Stimulated activated CD8-positive, alpha-beta memory T cell treated with anti-CD3 and anti-CD28 coated beads, Interleukin-4, amount 100 ng/mL, for 4 hours (primary cell): Measurements from ENCODE around the gene PRDM16.

Experiments
- DNase-seq, 2 donors: peaks; one replicate each; pipeline ENCODE4 v3.0.0-alpha.2; 2020; ENCODE audit warnings: low read depth in 2 of 2, low spot score in 1 of 2

The PRDM16 gene

DNA sequence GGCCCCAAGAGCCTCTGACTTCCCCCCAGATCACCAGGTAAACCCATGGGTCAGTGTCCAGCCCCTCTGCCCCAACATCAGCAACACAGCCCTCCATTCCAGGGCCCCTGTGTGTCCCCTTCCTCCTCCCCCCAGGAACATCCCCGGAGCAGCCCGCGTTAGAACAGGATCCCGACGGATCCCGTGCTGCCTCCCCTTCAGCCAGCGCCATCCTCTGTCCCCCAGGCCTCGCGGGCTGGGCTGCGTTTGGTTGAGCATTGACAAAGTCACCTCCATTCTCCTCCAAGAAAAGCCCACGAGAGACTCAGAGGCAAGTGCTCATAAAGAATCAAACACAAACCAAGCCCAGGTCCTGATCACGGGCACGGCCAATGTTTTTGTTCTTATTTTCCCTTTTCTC is 225.4 kb downstream of the PRDM16 start:
- DNase-seq: no peak

DNA sequence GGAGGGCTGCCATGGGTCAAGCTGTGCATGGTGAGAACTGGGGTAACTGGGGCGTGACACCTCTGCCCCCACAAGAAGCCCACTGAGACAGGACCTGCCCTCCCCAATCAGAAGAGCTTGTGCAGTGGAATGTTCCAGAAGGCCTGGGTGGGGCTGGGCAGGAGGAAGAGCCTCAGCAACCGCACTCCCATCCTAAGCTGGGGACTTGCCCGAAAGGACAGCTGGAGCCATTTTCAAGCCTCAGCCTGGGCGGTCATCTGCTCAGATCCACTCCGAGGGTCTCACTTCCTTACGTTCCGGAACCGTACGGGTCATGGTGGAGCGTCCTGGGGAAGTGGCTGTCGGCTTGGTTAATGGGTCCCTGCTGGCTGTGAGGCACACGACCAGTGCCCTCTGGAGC is 226.8 kb downstream of the PRDM16 start:
- no peak for DNase-seq

DNA sequence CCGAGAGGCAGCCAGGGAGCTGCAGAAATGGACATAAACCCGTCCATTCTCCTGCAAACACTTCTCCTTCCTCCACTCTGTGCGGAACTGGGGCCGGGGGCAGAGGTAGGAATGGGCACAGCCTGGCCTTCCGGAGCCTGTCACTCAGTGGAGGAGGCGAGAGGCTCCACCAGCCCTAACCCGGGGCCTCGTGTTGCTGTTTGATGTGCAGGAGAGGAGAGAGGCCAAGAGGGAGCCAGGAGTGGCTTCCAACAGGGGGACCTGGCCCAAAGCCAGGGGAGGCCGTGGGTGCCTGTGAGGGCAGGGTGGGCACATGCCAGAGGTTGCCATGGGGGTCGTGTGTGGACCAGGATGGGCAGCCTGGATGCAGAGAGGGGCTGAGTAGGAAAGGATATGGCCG is 227.3 kb downstream of the PRDM16 start:
- no peak for DNase-seq

DNA sequence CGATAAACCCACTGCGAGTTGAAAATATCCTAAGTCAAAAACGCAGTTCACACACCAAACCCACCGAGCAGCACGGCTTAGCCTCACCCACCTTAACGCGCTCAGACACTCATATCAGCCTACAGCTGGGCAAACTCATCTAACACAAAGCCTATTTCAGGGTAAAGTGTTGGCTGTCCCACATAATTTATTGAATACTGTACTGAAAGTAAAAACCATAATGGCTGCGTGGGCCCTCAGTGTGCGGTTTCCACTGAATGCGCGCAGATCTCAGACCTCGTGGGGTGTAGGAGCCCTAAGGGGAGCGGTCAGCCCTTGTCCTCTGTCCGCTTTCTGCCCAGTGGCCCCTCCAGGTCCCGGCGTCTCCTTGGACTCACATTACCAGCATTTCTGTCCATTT is 227.8 kb downstream of the PRDM16 start:
- no peak for DNase-seq

DNA sequence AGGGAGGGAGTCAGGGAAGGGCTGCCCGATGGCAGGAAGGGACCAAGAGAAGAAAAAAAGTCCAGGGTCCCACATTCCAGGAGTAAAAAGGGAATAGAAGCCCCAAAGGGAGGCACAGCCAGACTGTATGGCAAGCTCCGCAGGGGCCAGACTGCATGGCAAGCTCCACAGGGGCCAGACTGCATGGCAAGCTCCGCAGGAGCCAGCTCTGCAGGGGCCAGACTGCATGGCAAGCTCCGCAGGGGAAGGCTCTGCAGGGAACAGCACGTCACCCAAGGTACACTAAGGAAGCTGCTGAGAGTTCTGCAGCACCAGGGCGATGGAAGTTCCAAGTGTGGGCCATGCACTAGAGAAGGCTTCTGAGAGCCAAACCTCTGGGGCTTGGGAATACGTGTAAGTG is 228.8 kb downstream of the PRDM16 start:
- DNase-seq: no peak

DNA sequence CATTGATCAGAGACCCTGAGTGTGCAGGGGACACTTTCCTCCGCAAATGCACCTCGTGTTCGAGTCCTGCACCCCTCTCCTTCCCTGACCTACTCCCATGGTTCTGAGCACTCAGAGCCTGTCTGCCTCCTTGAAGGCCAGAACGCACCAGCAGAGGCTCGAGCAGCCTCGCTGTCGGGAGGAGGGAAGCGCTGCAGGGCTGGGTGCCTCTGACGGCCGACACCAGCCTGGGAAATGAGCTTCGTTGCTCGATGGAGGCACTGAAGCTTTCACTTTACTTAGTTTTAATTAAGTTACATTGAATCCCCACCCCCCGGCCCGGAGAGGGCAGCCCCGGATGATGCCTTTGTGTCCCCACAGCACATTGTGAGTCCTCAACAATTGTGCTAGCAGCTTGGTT is 229.2 kb downstream of the PRDM16 start:
- no peak for DNase-seq

DNA sequence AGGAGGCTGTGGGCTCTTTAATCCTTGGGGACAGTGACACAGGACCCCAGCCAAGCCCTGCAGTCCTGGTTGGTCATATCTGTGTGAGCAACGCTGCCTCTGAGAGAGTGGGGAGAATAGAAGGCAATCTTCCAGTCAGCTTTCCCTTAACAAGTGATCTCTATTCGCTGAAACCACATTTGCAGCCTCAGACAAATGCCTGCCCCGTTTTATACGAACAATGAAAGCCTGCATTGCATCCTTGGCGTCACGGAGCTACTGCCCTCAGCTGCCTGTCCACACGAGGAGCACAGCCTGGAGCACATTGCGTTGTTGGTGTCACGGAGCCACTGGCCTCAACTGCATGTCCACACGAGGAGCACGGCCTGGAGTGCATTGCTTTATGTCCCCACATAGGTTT is 235.2 kb downstream of the PRDM16 start:
- no peak for DNase-seq

DNA sequence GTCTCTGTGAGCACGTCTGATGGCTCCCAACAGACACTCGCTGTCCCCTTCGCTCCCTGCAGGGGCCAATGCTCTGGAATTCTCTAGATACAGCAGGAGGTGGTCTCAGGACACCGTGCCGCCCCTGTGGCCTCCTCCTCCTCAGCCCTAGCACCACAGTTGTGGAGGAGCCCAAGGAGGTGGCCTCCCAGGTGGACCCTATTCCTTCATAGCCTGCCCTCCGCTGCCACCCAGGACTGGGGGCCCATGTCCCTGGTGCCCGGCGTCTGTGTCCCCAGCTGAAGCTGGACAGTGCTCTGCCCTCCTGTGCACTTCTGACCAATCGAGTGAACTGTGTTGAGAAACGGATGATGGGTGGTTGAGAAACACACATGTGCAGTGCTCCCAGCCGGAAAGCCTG is 235.7 kb downstream of the PRDM16 start:
- DNase-seq: no peak

DNA sequence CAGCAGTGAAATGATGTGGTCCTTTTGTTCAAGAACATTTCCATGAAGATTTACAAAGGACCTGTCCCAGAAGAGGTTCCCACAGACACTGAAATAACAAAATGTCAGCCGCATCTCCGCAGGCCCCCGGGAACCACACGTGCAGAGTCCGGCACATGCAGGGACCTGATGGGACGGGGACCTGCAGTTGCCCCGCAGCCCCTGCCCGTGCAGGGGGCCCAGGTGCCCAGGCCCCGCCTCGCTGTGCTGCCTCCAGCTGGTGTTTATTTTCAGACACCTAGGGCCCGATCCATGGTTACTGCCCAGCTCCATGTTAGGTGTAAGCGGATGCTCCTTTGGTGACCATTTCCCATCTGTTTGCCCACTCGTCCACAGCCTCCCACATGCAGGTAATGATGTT is 236.2 kb downstream of the PRDM16 start:
- DNase-seq: no peak

DNA sequence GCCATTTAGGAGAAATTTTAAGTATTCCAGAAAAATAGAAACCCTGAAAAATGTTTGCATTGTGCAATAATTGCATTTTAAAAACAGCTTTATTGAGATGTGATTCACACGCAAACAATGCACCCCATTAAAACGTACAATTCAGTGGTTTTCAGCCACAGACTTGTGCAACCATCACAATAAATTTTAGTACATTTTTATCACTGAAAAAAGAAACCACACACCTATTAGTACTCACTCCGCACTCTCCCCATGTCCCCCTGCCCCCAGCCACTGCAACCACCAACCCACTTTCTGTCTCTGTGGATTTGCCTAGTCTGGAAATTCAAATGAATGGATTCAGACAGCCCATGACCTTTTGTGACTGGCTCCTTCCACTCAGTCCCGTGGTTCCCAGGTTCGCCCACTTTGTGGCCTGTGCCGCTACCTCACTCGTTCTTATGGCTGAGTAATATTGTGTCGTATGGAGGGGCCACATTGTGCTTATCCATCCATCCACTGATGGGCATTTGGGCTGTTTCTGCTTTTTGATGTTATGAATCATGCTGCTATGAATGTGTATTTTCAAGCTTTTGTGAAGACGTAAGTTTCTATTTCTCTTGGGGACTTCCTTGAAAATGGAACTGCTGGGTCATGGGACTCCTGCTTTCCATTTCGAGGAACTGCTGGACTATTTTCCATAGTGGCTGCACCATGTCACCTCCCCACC is 237.7 kb downstream of the PRDM16 start:
- no peak for DNase-seq

DNA sequence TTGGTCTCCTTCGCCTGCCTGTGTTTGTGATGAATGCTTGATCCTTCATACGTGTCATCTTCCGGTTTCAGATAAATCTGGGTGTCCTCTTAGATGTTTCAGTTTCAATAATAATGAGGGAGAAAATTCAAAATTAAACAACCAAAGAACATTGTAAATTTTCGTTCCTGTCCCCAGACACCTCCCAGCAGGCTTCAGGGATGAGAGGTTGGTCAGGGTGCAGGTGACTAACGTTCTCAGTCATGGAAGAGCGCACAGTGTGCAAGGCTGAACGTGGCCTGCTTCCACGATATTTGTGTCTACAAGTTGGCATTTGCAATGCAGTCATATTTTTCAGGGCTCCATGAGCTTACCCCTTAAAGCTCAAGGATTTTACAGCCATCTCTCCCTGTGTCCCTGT is 238.4 kb downstream of the PRDM16 start:
- DNase-seq: no peak

DNA sequence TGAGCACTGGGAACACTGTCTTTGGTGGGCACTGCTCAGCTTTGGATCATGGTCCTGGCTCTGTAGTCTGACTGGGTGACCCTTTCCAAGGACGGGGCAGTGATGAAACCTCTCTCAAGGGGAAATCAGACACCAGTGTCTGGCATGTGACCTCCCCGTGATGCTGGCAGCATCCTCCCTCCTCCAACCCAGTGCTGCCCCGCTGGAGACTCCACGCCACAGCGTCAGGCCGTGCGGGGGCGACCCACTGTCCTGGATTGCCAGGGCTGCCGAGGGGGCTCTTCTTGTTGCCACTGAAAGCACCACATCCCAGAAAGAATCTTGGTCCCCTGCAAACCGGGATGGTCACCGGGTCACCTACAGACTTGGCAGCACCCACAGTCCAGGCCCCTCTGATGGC is 239.1 kb downstream of the PRDM16 start:
- no peak for DNase-seq

DNA sequence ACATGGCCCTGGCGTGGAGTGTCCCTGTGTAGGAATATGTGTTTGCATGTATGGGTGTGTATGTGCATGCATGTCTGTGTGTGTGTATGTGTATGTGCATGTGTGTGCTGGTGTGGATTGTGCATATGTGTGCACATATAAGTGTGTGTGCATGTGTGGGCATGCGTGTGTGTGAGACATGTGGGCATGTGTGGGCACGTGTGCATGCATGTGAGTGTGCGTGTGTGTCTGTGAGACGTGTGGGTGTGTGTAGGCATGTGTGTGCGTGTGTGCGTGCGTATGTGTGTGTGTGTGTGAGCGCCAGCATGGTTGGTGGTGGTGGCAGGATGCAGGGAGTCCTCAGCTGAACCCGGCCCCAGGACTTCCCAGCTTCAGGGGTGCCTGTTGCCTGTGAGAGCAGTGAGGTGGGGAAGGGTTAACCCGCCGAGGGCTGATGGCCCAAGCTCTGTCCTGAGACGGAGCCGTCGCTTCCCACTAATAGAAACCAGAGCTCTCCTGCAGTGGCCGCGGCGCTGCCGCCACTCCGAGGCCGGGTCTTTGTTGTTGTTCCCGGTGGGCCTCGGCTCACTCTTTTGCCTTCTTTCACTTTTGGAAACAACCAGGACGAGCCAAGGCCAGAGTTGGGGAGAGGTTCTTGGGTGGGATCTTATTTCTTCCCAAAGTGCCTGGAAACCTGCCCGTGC is 241.9 kb downstream of the PRDM16 start:
- DNase-seq: no peak

DNA sequence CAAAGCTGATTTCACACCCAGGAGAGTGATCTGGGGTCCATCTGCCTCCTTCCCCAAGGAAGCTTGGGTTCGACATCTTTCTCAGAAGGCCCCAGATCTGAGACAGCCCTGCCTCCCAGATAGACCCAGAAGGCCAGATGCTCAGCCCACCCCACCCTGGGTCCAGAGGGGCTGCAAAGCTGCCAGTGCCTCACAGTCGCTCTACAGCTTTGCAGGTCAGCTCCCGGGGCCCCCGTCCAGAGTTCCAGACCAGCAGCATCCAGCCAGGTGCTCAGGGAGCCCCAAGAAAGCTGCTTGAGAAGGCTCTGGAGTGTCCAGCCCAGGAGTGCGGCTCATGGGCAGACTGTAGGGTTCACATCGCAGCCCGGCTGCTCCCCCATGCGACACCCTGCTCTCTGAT is 242.7 kb downstream of the PRDM16 start:
- no peak for DNase-seq

DNA sequence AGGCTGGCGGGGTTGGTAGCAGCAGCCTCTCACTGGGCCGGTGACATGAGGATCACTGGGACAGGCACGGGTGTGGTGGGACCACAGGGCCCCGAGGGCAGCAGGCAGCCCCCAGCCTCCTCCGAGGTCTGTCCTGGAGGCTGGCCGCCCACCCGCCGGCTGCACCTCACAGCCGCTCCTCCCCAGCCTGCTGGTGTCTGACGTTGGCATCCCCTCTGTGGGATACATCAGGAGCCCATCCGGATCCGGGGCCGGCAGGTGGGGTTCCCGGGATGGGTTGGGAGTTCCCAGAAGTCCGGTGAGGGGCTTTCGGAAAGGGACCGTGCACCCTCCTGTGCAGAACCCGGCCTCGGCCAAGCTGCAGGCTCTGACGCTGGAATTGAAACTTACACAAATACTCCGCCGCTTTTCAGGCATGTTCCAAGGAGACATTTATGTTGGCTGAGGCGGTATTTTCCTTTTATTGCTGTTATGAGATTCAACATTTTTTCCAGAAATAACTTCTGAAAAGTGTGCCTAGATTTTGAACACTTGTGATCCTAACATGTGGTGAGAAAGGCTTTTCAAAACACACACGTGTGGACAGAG is 243.4 kb downstream of the PRDM16 start:
- DNase-seq: no peak

DNA sequence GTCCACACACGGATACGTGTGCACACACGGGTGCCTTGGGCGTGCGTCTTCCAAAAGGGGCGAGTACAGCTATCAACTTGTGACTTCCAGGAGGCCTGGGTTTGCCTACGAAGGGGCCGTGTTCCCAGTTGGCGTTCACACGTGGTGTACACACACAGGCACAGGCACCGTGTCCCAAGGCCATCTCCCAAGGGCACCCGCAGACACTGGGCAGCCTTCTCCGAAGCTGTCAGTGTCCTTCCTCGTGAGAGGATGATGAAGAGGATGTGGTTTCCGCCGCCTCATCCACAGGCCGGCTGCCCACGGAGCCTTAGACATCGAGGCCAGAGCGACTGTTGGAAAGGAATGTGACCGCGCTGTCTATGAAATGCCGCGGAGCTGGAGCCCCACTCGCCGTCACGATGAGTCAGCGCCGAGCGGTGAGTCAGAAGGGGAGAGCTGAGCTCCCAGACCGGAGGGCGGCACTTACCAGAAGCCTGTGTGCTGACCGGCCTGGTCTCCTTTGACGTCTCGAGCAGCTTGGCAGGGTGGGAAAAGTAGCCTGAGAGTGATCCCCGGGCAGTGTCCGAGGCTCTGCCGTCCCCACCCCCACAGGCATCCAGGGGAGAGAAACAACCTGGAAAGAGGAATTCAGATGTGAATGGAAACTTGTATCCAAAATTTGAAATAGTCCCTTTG is 244.0 kb downstream of the PRDM16 start:
- no peak for DNase-seq

DNA sequence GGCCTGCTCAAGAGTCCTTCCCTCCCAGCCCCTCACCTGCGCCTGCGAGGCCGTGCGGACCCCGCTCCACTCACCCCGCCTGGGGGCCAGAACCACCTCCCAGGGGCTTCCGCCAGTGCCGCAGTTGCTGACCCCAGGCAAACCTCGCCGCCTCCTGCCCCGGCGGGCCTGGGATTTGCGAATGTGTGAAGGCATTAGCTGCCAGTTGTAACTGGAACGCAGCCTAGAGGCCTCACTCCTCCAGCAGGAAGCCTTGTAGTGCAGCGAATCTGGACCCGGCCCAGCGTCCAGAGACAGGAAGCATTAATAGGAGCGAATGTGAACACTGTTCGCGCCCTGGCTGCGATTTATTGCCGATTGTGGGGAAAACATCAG is 244.6 kb downstream of the PRDM16 start:
- no peak for DNase-seq

DNA sequence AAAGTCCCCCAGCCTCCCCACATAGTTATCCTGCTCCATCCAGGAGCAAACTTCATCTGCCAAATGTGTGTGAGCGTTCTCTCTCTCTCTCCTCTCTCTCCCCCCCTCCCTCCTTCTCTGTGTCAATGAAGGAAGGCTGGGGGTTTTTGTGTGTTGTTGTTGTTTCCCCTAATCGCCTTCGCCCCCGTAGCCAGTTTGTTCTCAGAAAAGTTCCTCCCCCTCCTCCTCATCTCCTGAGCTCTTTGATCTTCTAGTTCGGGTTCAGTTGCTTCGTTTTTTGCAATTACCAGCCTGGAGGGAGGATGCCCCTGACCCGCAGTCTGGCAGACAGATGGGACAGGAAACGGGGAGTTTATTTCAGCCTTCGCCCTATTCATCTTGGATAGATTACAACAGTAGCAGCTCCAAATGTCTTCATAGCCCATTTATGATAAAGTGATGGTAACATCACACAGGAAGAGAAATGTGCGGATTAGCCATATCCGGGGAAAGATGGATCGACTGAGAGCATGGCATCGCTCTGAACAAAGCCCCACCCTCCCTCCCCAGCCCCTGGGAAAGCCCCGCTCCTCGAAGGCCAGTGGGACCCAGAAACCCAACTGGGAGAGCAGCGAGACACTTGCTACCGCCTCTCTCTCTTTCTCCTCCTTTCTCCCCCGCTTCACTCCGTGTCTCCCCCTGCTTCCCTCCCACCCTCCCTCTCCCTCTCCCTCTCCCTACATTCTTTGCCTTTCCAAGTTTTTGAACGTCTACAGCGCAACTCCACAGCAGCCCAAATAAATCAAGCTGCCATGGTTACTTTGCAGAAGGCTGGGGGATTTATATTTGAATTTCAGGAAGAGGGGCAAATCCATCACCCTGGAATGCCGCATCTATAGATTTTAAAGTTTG is 245.7 kb downstream of the PRDM16 start:
- DNase-seq: no peak

DNA sequence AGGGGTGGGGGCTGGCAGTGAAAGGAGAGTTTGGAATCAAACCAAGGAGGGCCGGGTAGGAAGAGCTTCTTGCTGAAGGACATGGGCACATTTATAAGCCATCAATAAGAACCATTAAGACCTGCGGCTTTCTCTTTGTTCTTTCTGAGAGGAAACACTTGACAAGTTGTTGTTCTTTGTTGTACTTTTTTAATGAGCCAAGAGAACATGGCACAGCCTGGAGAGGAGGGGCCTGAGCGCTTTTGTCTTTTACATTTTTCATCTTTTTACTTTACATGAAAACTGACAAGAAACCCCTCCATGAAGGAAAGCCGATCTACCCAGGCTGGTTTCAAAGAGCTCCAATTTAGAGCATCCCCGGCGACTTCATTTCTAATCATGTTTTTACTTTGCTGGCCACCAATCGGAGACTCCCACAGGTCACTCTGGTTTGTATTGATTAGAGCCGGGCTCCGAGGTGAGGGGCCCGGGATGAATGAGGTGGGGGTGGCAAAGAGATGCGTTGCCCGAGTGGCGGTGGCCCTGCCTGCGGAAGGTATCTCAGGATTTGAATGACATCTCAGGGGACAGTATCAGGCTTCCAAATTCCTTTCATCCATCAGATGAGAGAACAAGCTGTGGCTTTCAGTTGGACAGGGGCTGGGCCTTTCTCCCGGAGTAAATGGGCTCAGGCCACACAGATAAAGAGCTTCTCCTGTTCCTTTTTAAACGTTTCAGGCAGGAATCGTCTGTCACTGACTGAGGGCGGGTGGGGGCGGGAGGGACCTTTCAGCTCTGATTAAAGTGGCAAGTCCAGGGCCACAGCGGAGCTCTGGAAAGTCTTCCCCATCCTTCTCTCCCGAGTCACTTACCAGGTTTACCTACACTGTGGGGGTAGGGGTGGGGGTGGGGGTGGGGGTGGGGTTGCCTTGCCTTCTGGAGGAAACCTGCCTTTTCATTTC is 246.7 kb downstream of the PRDM16 start:
- no peak for DNase-seq

DNA sequence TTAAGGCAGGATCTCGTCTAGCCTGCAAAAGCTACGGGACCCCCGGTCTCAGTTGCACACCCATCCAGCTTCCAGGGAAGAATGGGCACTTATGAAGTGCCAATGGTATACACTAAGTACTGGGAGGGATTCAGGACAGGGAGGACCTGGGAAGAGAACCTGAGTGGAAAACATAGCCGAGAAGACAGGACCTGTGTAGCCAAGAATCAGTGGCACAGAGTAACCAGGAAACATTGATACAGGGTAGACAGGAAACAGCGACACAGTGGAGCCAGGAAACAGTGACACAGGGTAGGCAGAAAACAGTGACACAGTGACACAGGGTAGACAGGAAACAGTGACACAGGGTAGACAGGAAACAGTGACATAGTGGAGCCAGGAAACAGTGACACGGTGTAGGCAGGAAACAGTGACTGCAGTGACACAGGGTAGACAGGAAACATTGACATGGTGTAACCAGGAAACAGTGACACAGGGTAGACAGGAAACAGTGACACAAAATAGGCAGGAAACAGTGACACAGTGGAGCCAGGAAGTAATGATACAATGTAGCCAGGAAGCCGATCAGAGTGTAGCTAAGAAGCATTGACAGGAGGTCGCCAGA is 247.4 kb downstream of the PRDM16 start:
- no peak for DNase-seq
